Mucosa of stomach (tissue), 1 donor: ENCODE measurements around the gene FMO3.

Source experiments
- H3K27me3 ChIP-seq: one replicate; pipeline ENCODE4 v1.7.0; 2013; ENCODE audit warnings: mild to moderate bottlenecking, low read length; ENCODE audit not compliant: control insufficient read depth, insufficient read depth
- H3K36me3 ChIP-seq: one replicate; pipeline ENCODE4 v1.7.0; 2013; ENCODE audit warnings: low read length; ENCODE audit not compliant: control insufficient read depth, insufficient read depth
- H3K4me1 ChIP-seq: one replicate; pipeline ENCODE4 v1.7.0; 2013; ENCODE audit warnings: mild to moderate bottlenecking, low read length; ENCODE audit not compliant: control insufficient read depth, insufficient read depth
- H3K4me3 ChIP-seq: one replicate; pipeline ENCODE4 v1.7.0; 2013; ENCODE audit warnings: low read length
- H3K9ac ChIP-seq: one replicate; pipeline ENCODE4 v1.7.0; 2013; ENCODE audit warnings: mild to moderate bottlenecking, low read length, moderate library complexity
- H3K9me3 ChIP-seq: one replicate; pipeline ENCODE4 v1.7.0; 2013; ENCODE audit warnings: mild to moderate bottlenecking, low read length, moderate library complexity; ENCODE audit not compliant: control insufficient read depth
- donor health status: Pancreatic carcinoma.

Gene FMO3

GRCh38 chr1:171084870-171085269 lies 5.8 kb upstream of the FMO3 start:
- Histone ChIP-seq H3K4me1 (peaks cover 4% of the 10 kb centered on the region), H3K4me3 (no peak overlapping the region), H3K36me3 (no peaks in the 10 kb centered on the region), H3K9me3 (no peaks in the 10 kb centered on the region), H3K27me3 (no peaks in the 10 kb centered on the region), H3K9ac (no peak overlapping the region)

GRCh38 chr1:171087896-171088295 lies 2.8 kb upstream of the FMO3 start:
- Histone ChIP-seq H3K4me3 (no peak overlapping the region), H3K9ac (no peak overlapping the region), H3K27me3 (no peaks in the 10 kb centered on the region), H3K36me3 (no peaks in the 10 kb centered on the region), H3K9me3 (no peaks in the 10 kb centered on the region), H3K4me1 (peaks cover 4% of the 10 kb centered on the region)

- H3K4me1 ChIP-seq, result no peaks in the 10 kb centered on the region
- no peak overlapping the region for H3K9ac ChIP-seq
- no peaks in the 10 kb centered on the region for H3K27me3 ChIP-seq
- H3K36me3 ChIP-seq, result no peaks in the 10 kb centered on the region
- H3K9me3 ChIP-seq, result no peaks in the 10 kb centered on the region
- no peak overlapping the region for H3K4me3 ChIP-seq
Measured at GRCh38 chr1:171103862-171104261, 13.2 kb downstream of the FMO3 start.

- Histone ChIP-seq H3K36me3 (no peaks in the 10 kb centered on the region), H3K4me3 (no peak overlapping the region), H3K4me1 (no peaks in the 10 kb centered on the region), H3K27me3 (no peaks in the 10 kb centered on the region), H3K9ac (no peak overlapping the region), H3K9me3 (no peaks in the 10 kb centered on the region)
Measured at GRCh38 chr1:171107262-171107940, 16.7 kb downstream of the FMO3 start.

- H3K9ac ChIP-seq, result no peak overlapping the region
- H3K36me3 ChIP-seq, result no peaks in the 10 kb centered on the region
- H3K4me1 ChIP-seq, result no peaks in the 10 kb centered on the region
- no peak overlapping the region for H3K4me3 ChIP-seq
- no peaks in the 10 kb centered on the region for H3K27me3 ChIP-seq
- no peaks in the 10 kb centered on the region for H3K9me3 ChIP-seq
Measured at GRCh38 chr1:171107969-171108368, 17.3 kb downstream of the FMO3 start.

GRCh38 chr1:171109966-171110365 lies 19.3 kb downstream of the FMO3 start:
- no peak overlapping the region for H3K9ac ChIP-seq
- no peaks in the 10 kb centered on the region for H3K36me3 ChIP-seq
- H3K4me1 ChIP-seq, result no peaks in the 10 kb centered on the region
- H3K4me3 ChIP-seq, result no peak overlapping the region
- H3K27me3 ChIP-seq, result no peaks in the 10 kb centered on the region
- no peaks in the 10 kb centered on the region for H3K9me3 ChIP-seq

GRCh38 chr1:171110621-171111326 lies 20.1 kb downstream of the FMO3 start:
- no peaks in the 10 kb centered on the region for H3K36me3 ChIP-seq
- no peaks in the 10 kb centered on the region for H3K9me3 ChIP-seq
- H3K9ac ChIP-seq, result no peak overlapping the region
- no peaks in the 10 kb centered on the region for H3K27me3 ChIP-seq
- no peaks in the 10 kb centered on the region for H3K4me1 ChIP-seq
- H3K4me3 ChIP-seq, result no peak overlapping the region

- no peak overlapping the region for H3K4me3 ChIP-seq
- H3K9me3 ChIP-seq, result no peaks in the 10 kb centered on the region
- H3K36me3 ChIP-seq, result no peaks in the 10 kb centered on the region
- H3K27me3 ChIP-seq, result no peaks in the 10 kb centered on the region
- no peaks in the 10 kb centered on the region for H3K4me1 ChIP-seq
- no peak overlapping the region for H3K9ac ChIP-seq
Measured at GRCh38 chr1:171112119-171112518, 21.4 kb downstream of the FMO3 start.

- Histone ChIP-seq H3K36me3 (no peaks in the 10 kb centered on the region), H3K4me3 (no peak overlapping the region), H3K27me3 (no peaks in the 10 kb centered on the region), H3K4me1 (no peaks in the 10 kb centered on the region), H3K9me3 (no peaks in the 10 kb centered on the region), H3K9ac (no peak overlapping the region)
Measured at GRCh38 chr1:171113382-171113781, 22.7 kb downstream of the FMO3 start.

GRCh38 chr1:171115280-171115897 lies 24.7 kb downstream of the FMO3 start:
- Histone ChIP-seq H3K4me3 (no peak overlapping the region), H3K9me3 (no peaks in the 10 kb centered on the region), H3K4me1 (no peaks in the 10 kb centered on the region), H3K9ac (no peak overlapping the region), H3K36me3 (no peaks in the 10 kb centered on the region), H3K27me3 (no peaks in the 10 kb centered on the region)

- Histone ChIP-seq H3K4me1 (no peaks in the 10 kb centered on the region), H3K9ac (no peak overlapping the region)
Measured at GRCh38 chr1:171116676-171117075, 26.0 kb downstream of the FMO3 start.

GRCh38 chr1:171117085-171117484 lies 26.4 kb downstream of the FMO3 start:
- Histone ChIP-seq H3K27me3 (no peaks in the 10 kb centered on the region), H3K9ac (no peak overlapping the region), H3K9me3 (no peaks in the 10 kb centered on the region), H3K4me3 (no peak overlapping the region), H3K36me3 (no peaks in the 10 kb centered on the region), H3K4me1 (no peaks in the 10 kb centered on the region)

More at GRCh38 chr1:171116676-171117075, 26.0 kb downstream of the FMO3 start:
- no peaks in the 10 kb centered on the region for H3K36me3 ChIP-seq
- no peaks in the 10 kb centered on the region for H3K9me3 ChIP-seq
- no peak overlapping the region for H3K4me3 ChIP-seq
- no peaks in the 10 kb centered on the region for H3K27me3 ChIP-seq
